KG1 (cell line): Measurements from ENCODE around the gene KIRREL1.
"Not testable (repeated sequence)": the region's sequence is repeated elsewhere in the genome, so short reads cannot be mapped to it uniquely, and the experiment has no call there.

Experiments used
- DNase-seq: peaks from one replicate; lab custom pipeline; 2025; lab: John Stamatoyannopoulos, UW

Gene KIRREL1

DNA sequence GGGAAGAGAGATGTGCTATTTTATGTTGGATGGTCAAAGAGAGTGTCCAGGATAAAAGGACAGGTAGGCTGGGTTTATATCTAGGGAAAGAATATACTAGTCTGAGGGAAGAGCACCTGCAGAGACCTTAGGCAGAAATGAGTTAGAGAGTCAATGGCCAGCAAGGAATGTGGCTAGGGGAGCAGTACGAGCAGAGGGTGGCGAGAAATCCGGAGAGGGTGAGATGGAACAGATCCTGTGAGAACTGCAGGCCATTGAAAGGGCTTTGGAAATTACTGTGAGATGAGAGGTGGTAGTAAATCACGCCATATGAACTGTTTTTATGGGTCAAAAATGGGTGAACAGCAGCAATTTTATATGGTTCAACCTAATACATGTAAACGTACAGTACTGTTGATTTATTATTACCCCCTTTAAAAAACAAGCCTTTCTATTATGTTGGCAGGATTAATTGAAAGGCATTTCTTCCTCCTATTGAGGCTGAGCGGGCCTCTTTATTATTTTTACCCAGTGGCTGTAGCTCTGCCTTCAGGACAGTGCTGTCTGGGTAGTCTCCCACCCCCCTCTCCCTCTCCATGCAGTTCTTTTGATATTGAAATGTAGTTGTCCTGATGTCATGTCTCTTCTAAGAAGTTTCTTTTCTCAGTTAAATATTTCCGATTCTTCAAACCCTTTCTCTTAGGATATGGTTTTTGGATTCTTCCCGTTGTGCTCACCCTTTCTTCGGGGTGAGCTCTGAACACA lies 112.1 kb downstream of the KIRREL1 start:
- DNase-seq, result no peak

- no peak for DNase-seq
Observed at GRCh38 chr1:158107916-158108315, 114.5 kb downstream of the KIRREL1 start.

- peak; percentile 27 for DNase-seq
Observed at GRCh38 chr1:158112994-158113758, 119.7 kb downstream of the KIRREL1 start.

- DNase-seq, result no peak
Observed at GRCh38 chr1:158113759-158114127, 120.3 kb downstream of the KIRREL1 start.

GRCh38 chr1:158115126-158115525 lies 121.7 kb downstream of the KIRREL1 start:
- no peak for DNase-seq

DNA sequence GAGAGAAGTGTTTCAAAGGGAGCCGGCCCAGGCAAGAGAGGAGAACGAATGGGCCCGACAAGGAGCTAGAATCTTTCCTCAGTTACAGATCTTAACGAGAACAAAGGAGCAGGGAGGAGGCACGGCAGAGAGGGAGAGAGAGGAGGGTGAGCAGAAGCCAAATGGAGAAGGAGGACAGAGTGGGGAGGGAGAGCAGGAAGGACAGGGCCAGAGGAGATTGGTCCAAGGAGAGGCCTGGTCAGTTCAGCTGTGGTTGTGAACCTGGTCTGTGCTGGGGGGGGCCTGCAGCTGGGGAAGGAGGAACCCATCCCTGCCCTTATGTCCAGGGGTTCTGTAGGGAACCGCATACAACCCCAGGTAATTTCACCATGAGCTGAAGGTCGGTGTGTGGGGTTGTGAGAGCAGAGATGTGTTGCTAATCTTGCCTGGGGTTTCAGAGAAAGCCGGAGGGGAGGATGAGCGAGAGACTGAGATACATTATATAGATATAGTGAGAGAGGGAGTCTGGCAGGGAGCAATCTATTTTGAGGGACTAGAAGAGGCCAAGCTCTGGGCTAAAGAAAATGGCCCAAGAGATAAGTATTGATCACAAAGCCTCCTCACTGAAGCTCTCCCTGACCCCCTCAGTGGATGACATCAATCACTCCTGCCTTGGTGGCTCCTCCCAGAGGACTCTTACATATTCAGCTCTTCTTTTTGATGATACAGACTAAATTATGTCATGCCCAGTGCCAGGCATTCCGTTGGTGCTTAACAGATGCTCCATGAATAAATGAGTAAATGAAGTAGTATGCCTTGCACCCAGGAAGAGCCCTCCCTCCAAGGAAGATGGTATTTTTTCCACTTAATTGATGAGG lies 123.1 kb downstream of the KIRREL1 start:
- no peak for DNase-seq

DNA sequence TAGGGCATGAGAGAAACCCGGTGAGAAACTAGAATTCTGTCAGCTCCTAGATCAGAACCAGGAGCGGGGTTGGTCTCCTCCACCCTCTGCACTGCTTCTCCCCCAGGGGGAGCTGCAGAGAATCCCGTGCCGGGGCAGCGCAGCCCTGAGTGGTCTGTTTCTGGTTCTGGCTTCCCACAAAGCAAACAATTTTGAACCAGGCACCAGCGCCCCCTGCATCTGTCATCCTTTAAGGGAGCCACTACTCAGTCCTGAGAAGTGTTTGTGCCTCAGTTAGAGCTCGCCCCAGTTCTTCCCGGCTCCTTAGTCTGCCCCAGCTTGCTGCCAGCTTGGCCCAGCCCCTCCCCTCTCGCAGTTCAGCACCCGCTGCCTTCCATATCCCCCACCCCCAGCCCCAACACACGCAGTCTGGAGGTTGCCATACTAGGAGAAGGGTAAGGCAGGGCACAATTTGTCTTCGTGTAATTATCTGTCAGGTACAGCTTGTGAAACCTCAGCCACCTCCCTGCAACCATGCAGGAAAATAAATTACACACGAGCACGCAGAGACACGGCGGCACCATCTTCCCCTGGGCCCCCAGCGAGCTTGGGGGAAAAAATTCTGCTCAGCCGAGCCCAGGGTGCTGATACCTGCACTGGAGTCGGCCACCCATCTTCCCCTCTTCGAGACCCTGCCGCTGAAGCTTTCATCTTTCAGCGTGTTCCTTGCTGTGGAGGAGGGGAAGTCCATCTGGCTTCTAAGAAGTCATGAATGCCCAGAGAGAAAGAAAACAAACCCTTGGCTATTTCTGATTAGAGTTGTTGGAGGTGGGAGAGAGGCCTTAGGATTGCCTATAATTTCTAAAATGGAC lies 124.6 kb downstream of the KIRREL1 start:
- DNase-seq, result peak; percentile 8

GRCh38 chr1:158118713-158119402 lies 125.4 kb downstream of the KIRREL1 start:
- DNase-seq, result no peak

GRCh38 chr1:158119976-158120653 lies 126.7 kb downstream of the KIRREL1 start:
- DNase-seq, result no peak

DNA sequence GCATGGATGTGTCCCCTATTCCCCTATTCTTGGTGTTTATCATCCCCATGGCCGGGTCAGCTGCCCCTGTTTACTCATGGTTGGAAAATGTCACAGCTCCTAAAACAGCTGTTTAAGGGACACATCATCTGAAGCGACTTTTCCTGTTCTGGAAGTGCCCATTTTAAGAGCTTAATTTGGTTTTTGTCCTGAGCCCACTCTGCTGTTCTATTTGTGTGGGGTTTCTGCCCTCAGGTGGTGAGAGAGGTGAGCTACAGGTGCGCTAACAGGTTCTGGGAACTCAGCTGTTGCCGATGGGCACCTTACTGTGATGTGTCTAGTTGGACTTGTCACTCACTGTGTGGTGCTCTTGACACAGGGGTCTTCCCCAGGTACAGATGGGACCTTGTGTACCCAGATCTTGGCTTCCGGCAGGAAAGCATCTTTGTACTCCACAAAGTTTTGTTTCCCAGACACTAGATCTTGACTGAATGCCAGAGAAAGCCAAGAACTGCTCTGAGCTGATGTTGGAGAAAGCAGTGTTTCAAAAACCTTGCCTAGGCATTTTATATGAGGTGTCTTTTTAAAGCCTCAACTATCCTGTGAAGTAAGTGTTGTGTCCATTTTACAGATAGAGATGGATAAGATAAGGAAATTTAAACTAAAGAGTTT lies 128.3 kb downstream of the KIRREL1 start:
- DNase-seq, result no peak

DNA sequence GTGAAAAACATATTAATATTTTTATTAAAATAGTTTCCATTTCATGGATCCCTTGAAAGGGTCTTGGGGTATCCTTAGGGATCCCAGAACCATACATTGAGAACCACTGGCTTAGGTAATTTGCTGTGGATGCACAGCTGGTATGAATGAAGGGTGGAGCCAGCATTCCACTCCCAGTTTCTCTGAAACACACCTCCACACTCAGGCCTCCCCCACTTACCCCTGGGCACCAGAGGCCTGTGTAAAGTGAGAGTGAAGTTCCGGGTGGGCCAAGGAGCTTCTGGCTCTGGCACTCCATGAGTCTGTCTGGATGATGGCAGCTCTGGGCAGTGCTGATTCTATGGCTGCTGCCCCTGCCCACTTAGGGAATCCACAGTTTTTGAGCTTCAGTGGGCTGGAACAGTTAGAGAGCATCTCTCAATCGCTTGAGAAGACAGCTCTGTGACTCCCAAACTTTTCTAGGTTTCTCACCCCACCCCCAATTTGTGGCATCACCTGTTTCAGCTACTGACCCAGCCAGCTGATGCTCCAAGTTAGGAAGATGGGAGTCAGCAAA lies 129.5 kb downstream of the KIRREL1 start:
- no peak for DNase-seq

- no peak for DNase-seq
Observed at GRCh38 chr1:158124034-158124433, 130.6 kb downstream of the KIRREL1 start.

GRCh38 chr1:158124999-158125398 lies 131.6 kb downstream of the KIRREL1 start:
- DNase-seq, result peak; percentile 73

GRCh38 chr1:158126425-158126824 lies 133.0 kb downstream of the KIRREL1 start:
- no peak for DNase-seq

DNA sequence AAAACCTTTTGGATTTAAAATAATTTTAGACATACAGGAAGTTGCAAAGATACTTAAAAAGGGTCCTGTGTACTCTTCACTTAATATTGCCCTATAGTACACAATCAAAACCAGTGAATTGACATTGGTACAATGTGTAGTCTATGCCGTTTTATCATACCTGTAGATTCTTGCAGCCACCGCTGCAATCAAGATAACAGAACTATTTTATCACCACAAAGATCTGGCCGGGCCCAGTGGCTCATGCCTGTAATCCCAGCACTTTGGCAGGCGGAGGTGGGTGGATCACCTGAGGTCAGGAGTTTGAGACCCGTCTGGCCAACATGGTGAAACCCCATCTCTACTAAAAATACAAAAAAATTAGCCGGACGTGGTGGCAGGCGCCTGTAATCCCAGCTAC lies 135.1 kb downstream of the KIRREL1 start:
- not testable (repeated sequence) for DNase-seq

GRCh38 chr1:158131217-158131616 lies 137.8 kb downstream of the KIRREL1 start:
- no peak for DNase-seq

DNA sequence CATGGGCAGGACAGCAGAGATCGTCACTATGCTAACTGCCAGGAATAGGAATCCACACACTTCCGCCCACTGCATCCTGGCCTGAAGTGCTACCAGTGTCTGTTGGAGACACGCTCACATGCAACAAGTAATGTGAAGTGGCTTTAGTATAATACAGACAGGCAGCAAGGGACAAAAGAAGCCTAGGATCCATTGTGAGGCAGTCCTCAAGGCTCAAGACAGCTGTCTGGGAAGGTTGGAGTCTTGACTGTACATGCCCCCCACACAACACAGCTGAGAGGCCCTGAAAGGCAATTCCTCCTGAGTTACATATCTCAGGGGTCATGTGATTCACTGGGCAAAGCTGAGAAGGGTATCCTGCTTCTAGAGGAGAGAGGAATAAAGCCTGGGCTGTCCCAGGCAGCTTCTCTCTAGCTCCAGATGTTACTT lies 147.3 kb downstream of the KIRREL1 start:
- no peak for DNase-seq

GRCh38 chr1:158145173-158145719 lies 151.8 kb downstream of the KIRREL1 start:
- DNase-seq, result no peak

GRCh38 chr1:158146165-158146564 lies 152.7 kb downstream of the KIRREL1 start:
- DNase-seq, result no peak
